ENCODE results near the gene SPPL2A.

The SPPL2A gene

GRCh38 chr15:50686469-50687301, 78.8 kb downstream of the SPPL2A start, which contains the start of gene TRPM7:
Gene TRPM7 (minus strand): TSS chr15:50686797. CDS start chr15:50686533, 264 bp downstream.
- peak; percentile 82 for DNase-seq (ENCODE audit: low spot score)

DNA sequence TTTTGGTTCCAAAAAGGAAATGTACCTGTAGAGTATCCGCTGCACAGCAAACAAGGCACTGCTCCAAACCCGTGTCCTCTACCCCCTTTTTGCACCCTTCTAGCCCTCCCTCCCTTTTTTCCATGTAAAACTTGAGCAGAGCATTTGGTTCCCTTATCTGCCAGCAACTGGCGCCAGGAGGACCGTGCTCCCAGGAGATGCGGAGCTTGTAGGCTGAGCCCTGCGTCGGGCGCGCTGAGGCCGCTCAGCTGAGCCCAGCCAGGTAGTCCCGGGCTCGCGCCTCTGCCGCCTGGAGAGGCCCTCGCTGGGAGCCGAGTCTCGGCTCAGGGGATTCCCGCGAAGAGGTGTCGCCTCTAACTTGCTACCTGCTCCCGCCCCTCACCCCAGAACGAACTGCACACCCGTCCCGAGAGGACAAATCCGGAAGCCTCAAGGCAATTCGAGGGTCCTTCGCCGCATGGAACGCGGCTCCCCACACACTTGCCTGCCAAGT, 79.5 kb downstream of the SPPL2A start:
- DNase-seq (ENCODE audit: low spot score), result no peak

DNA sequence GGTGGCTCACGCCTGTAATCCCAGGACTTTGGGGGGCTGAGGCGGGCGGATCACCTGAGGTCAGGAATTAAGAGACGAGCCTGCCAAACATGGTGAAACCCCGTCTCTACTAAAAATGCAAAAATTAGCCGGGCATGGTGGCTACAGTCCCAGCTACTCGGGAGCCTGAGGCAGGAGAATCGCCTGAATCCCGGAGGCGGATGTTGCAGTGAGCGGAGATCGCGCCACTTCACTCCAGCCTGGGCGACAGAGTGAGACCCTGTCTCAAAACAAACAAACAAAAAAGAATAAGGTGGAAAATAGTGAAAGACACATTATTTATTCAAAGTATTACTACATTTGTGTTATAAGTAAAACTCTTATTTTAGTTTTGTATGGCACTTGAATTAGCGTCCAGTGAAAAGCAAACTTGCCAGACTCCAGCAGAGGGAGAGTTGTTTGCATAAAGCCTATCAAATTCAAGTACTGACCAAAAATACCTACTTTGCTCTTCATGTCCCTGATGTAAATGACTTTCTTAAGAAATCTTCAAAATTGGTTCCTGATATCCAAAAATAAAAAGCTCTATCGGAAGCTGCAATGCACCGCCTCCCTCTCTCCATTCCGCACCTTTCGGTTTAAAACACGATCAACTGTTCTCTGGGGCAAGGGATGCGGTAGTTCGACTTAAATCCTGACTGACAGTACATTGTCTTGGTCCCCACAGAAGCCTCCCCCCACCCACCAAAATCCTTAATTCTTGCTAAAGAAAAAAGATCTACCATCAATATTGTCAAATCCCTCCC, 80.1 kb downstream of the SPPL2A start:
- DNase-seq (ENCODE audit: low spot score), result peak; percentile 11

- no peak for DNase-seq (ENCODE audit: low spot score)
Measured at GRCh38 chr15:50681467-50681866, 84.0 kb downstream of the SPPL2A start.

GRCh38 chr15:50676799-50677483, 88.6 kb downstream of the SPPL2A start:
- DNase-seq (ENCODE audit: low spot score), result no peak

DNA sequence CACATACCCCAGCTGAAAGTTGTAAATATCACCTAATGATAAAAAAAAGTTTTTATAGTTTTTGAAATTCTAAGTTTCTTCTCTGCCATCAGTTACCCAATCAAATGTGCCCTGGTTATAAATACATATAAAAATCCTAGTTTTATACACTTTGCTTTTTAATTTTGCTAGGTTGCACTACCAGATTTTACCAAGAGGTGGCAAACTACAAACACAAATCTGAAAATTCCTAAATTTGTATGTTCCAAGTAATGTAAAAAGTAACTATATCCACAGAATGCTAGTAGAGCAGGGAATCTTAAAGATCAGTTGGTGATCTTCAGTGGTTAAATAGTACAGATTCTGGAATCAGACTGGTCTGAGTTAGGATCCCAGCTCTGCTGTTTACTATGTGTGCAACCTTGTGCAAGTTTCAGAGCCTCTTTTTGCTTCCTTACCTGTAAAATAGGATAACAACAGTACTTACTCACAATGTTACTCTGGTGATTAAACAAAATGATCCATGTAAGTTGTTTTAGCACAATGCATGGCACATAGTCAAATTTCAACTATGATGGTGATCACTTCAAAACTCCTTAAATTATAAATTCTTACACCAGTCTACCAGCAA, 89.9 kb downstream of the SPPL2A start:
- DNase-seq (ENCODE audit: low spot score), result no peak

DNA sequence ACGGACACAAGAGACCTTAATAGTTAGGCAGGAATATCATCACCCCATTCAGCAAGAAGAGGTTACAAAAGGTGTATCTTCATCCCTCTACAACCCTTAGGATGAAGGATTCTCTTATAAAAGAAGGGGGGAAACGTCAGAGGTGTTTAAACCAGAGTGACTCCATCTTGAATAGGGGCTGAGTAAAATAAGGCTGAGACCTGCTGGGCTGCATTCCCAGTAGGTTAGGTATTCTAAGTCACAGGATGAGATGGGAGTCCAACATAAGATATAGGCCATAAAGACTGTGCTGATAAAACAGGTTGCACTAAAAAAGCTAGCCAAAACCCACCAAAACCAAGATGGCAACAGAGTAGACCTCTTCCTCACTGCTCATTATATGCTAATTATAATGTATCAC, 95.4 kb downstream of the SPPL2A start:
- no peak for DNase-seq (ENCODE audit: low spot score)

DNA sequence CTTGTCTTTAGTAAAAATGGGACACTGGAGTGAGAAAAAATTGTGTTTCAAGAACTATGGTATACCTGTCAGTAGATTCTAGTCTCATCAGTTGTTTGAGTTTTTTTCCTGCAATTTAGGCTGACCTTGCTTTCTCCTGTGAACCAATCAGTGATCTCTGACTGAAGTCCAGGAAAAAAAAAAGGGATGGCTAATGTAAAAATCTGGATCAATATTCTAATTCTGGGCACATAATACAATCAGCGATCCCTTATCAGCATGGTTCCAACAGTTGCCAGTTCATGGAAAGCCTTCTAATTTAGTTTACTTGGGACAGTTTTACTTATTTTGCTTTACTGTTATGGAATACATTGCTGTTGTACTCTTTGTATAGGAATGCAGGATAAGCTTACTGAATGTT, 95.9 kb downstream of the SPPL2A start:
- no peak for DNase-seq (ENCODE audit: low spot score)

DNA sequence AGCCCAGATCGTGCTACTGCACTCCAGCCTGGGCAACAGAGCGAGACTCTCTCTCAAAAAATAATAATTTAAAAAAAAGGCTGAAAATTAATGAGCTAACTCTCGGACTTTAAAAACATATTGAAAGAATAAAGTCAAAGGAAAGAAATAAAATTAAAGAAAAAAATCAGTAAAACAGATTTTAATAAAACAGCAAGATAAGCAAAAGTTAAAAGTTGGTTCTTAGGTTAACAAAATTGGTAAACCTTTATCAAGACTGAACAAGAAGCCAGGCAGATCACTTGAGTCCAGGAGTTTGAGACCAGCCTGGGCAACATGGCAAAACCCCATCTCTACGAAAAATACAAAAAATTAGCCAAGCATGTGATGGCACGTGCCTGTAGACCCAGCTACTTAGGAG, 99.6 kb downstream of the SPPL2A start:
- DNase-seq (ENCODE audit: low spot score), result no peak

GRCh38 chr15:50655555-50655954, 110.0 kb downstream of the SPPL2A start:
- DNase-seq (ENCODE audit: low spot score), result no peak

- DNase-seq (ENCODE audit: low spot score), result no peak
Measured at GRCh38 chr15:50653156-50653743, 112.3 kb downstream of the SPPL2A start.

GRCh38 chr15:50652671-50653070, 112.8 kb downstream of the SPPL2A start:
- DNase-seq (ENCODE audit: low spot score), result no peak

Measured in globus pallidus (tissue), 1 donor.